Bladder microvascular endothelial cell (primary cell): ENCODE results near the gene CCDC142. TPM values are rescaled to one million over a fixed set of nuclear protein-coding genes. Genes with fewer than 3 reads are reported as not detected.

Source experiments
- total RNA-seq: library from RNA; depleted of rRNA; stranded (reverse); fragments of >200 nt; gene quantifications from 2 replicates; pipeline ENCODE4 v1.2.3, GENCODE V29; 2014

CCDC142 gene
- 12.6 and 21.5 TPM in 2 replicates for total RNA-seq

GRCh38 chr2:74482801-74483674 is at the start of gene CCDC142, which contains the start of gene TTC31:
CCDC142 (minus strand) TSS chr2:74482998; CDS start chr2:74482837, 161 bp downstream.
TTC31 (plus strand) TSS chr2:74483081; CDS start chr2:74483096, 15 bp downstream.

GRCh38 chr2:74529357-74530238 is 46.8 kb upstream of the CCDC142 start, which contains the start of the genes AUP1 and HTRA2:
AUP1 (minus strand) TSS chr2:74529706; CDS start chr2:74529629, 77 bp downstream.
HTRA2 (plus strand) TSS chr2:74529933; CDS start chr2:74530007, 74 bp downstream.

GRCh38 chr2:74525717-74526648 is 43.2 kb upstream of the CCDC142 start, which contains the start of gene DQX1:
DQX1 (minus strand) TSS chr2:74526231; CDS start chr2:74525729, 502 bp downstream.

GRCh38 chr2:74514368-74515270 is 31.8 kb upstream of the CCDC142 start, which contains the start of gene TLX2:
TLX2 (plus strand) TSS chr2:74514450; CDS start chr2:74514807, 357 bp downstream.

GRCh38 chr2:74507145-74507925 is 24.5 kb upstream of the CCDC142 start, which contains the start of gene PCGF1:
PCGF1 (minus strand) TSS chr2:74507695; CDS start chr2:74507668, 27 bp downstream.

GRCh38 chr2:74499267-74499939 is 16.6 kb upstream of the CCDC142 start, which contains the start of gene LBX2:
LBX2 (minus strand) TSS chr2:74499603; CDS start chr2:74499537, 66 bp downstream.

GRCh38 chr2:74472086-74472944 is 10.5 kb downstream of the CCDC142 start, which contains the start of gene MRPL53:
MRPL53 (minus strand) TSS chr2:74472680; CDS start chr2:74472660, 20 bp downstream.

GRCh38 chr2:74458132-74458937 is 24.5 kb downstream of the CCDC142 start, which contains the start of gene WBP1:
WBP1 (plus strand) TSS chr2:74458438; CDS start chr2:74458603, 165 bp downstream.

GRCh38 chr2:74454654-74455511 is 27.9 kb downstream of the CCDC142 start, which contains the start of gene INO80B:
INO80B (plus strand) TSS chr2:74455087; CDS start chr2:74455117, 30 bp downstream.

GRCh38 chr2:74441690-74442482 is 40.9 kb downstream of the CCDC142 start, which contains the start of gene RTKN:
RTKN (minus strand) TSS chr2:74441937; CDS start chr2:74441816, 121 bp downstream.

